SK-N-SH treated with all-trans-retinoic acid at 6 μM for 48 hours (cell line): ENCODE measurements around the gene JAML.

Experiments used
- ATAC-seq: fragments of 200-7000 bp; cut with Tn5 transposase; 3 replicates; pipeline ENCODE4 v1.9.1; 2020; ENCODE audit warnings: mild to moderate bottlenecking, moderate library complexity
- ARNTL ChIP-seq: fragments of 450-650 bp; formaldehyde crosslinking; IDR thresholded peaks from 2 replicates; pipeline ENCODE4 v1.5.0; 2020; ENCODE audit warnings: low read depth, mild to moderate bottlenecking, moderate library complexity, borderline replicate concordance
- CSDC2 ChIP-seq: fragments of 250-450 bp; sonication (Bioruptor Pico); IDR thresholded peaks from 2 replicates; pipeline ENCODE4 v1.5.0; 2020; ENCODE audit warnings: mild to moderate bottlenecking, moderate library complexity
- ESRRG ChIP-seq: fragments of 250-450 bp; sonication (Bioruptor Pico); IDR thresholded peaks from 2 replicates; pipeline ENCODE4 v1.6.1; 2021; ENCODE audit warnings: mild to moderate bottlenecking
- GLIS3 ChIP-seq: fragments of 250-450 bp; sonication (Bioruptor Pico); IDR thresholded peaks from 2 replicates; pipeline ENCODE4 v1.5.0; 2020; ENCODE audit warnings: mild to moderate bottlenecking, moderate library complexity
- ISL1 ChIP-seq: fragments of 250-450 bp; sonication (Bioruptor Pico); IDR thresholded peaks from 2 replicates; pipeline ENCODE4 v2.1.2; 2022; ENCODE audit warnings: mild to moderate bottlenecking, moderate library complexity
- OSR1 ChIP-seq: fragments of 250-450 bp; sonication (Bioruptor Pico); IDR thresholded peaks from 2 replicates; pipeline ENCODE4 v1.8.0; 2022; ENCODE audit warnings: moderate library complexity, mild to moderate bottlenecking, inconsistent platforms
- RARB ChIP-seq: fragments of 250-450 bp; sonication (Bioruptor Pico); IDR thresholded peaks from 2 replicates; pipeline ENCODE4 v1.8.0; 2021; ENCODE audit warnings: mild to moderate bottlenecking, moderate library complexity
- TCF4 ChIP-seq: fragments of 250-450 bp; sonication (Bioruptor Pico); IDR thresholded peaks from 2 replicates; pipeline ENCODE4 v1.8.0; 2021; ENCODE audit warnings: mild to moderate bottlenecking, moderate library complexity, borderline replicate concordance
- TOX ChIP-seq: fragments of 250-450 bp; sonication (Bioruptor Pico); IDR thresholded peaks from 2 replicates; pipeline ENCODE4 v1.8.0; 2021; ENCODE audit warnings: mild to moderate bottlenecking, moderate library complexity, borderline replicate concordance
- ZC3H10 ChIP-seq: fragments of 250-450 bp; sonication (Bioruptor Pico); IDR thresholded peaks from 2 replicates; pipeline ENCODE4 v1.5.1; 2021; ENCODE audit warnings: mild to moderate bottlenecking, moderate library complexity
- ZFP30 ChIP-seq: fragments of 450-650 bp; formaldehyde crosslinking; IDR thresholded peaks from 2 replicates; pipeline ENCODE4 v1.5.0; 2022; ENCODE audit warnings: mild to moderate bottlenecking, moderate library complexity
- ZNF565 ChIP-seq: fragments of 450-650 bp; formaldehyde crosslinking; conservative IDR thresholded peaks from 2 replicates; pipeline ENCODE4 v1.5.0; 2020; ENCODE audit warnings: low read depth, mild to moderate bottlenecking, moderate library complexity
- ZNF70 ChIP-seq: fragments of 450-650 bp; formaldehyde crosslinking; IDR thresholded peaks from 2 replicates; pipeline ENCODE4 v1.5.0; 2020; ENCODE audit warnings: mild to moderate bottlenecking, moderate library complexity
- ZNF8 ChIP-seq: fragments of 450-650 bp; formaldehyde crosslinking; IDR thresholded peaks from 2 replicates; pipeline ENCODE4 v1.5.0; 2020; ENCODE audit warnings: mild to moderate bottlenecking, moderate library complexity
- TF ChIP-seq, protein P1 (sequence below): fragments of 250-450 bp; sonication (Bioruptor Pico); IDR thresholded peaks from 2 replicates; pipeline ENCODE4 v1.5.0; 2020; ENCODE audit warnings: mild to moderate bottlenecking, moderate library complexity
- TF ChIP-seq, protein P2 (sequence below): fragments of 250-450 bp; sonication (Bioruptor Pico); IDR thresholded peaks from 2 replicates; pipeline ENCODE4 v1.8.0; 2020; ENCODE audit warnings: mild to moderate bottlenecking, moderate library complexity, borderline replicate concordance
- TF ChIP-seq, protein P3 (sequence below): fragments of 250-450 bp; sonication (Bioruptor Pico); IDR thresholded peaks from 2 replicates; pipeline ENCODE4 v1.5.1; 2021; ENCODE audit warnings: mild to moderate bottlenecking, moderate library complexity
- TF ChIP-seq, protein P4 (sequence below): fragments of 250-450 bp; sonication (Bioruptor Pico); IDR thresholded peaks from 2 replicates; pipeline ENCODE4 v1.5.1; 2020; ENCODE audit warnings: low read depth, mild to moderate bottlenecking, moderate library complexity

The JAML gene

DNA sequence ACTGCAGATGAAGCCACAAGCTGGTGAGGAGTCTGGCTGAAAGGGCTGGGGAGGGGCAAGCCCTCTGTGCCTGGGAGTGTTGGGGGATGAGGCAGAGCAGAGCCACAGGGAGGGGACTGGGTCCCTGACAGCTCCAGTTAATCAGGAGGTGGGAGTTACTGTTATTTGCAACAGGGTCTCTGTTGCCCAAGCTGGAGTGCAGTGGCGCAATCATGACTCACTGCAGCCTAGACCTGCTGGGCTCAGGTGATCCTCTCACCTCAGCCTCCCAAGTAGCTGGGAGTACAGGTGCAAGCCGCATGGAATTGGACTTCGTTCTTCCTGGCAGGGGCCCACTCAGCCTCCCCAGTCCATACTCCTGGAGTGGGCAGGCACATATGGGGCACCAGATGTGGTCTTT is 56.1 kb downstream of the JAML start:
- no peak for ATAC-seq
- TF ChIP-seq ARNTL (CRISPR knock-in tag): no peak
- TF ChIP-seq, protein P1, sequence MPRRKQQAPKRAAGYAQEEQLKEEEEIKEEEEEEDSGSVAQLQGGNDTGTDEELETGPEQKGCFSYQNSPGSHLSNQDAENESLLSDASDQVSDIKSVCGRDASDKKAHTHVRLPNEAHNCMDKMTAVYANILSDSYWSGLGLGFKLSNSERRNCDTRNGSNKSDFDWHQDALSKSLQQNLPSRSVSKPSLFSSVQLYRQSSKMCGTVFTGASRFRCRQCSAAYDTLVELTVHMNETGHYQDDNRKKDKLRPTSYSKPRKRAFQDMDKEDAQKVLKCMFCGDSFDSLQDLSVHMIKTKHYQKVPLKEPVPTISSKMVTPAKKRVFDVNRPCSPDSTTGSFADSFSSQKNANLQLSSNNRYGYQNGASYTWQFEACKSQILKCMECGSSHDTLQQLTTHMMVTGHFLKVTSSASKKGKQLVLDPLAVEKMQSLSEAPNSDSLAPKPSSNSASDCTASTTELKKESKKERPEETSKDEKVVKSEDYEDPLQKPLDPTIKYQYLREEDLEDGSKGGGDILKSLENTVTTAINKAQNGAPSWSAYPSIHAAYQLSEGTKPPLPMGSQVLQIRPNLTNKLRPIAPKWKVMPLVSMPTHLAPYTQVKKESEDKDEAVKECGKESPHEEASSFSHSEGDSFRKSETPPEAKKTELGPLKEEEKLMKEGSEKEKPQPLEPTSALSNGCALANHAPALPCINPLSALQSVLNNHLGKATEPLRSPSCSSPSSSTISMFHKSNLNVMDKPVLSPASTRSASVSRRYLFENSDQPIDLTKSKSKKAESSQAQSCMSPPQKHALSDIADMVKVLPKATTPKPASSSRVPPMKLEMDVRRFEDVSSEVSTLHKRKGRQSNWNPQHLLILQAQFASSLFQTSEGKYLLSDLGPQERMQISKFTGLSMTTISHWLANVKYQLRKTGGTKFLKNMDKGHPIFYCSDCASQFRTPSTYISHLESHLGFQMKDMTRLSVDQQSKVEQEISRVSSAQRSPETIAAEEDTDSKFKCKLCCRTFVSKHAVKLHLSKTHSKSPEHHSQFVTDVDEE (CRISPR knock-in tag): no peak
- no peak for TF ChIP-seq TCF4 (CRISPR knock-in tag)
- no peak for TF ChIP-seq ZC3H10 (CRISPR knock-in tag)
- no peak for TF ChIP-seq TOX (CRISPR knock-in tag)
- no peak for TF ChIP-seq GLIS3 (CRISPR knock-in tag)
- TF ChIP-seq ZFP30 (CRISPR knock-in tag): no peak
- TF ChIP-seq ZNF70 (CRISPR knock-in tag): no peak
- TF ChIP-seq, protein P2, sequence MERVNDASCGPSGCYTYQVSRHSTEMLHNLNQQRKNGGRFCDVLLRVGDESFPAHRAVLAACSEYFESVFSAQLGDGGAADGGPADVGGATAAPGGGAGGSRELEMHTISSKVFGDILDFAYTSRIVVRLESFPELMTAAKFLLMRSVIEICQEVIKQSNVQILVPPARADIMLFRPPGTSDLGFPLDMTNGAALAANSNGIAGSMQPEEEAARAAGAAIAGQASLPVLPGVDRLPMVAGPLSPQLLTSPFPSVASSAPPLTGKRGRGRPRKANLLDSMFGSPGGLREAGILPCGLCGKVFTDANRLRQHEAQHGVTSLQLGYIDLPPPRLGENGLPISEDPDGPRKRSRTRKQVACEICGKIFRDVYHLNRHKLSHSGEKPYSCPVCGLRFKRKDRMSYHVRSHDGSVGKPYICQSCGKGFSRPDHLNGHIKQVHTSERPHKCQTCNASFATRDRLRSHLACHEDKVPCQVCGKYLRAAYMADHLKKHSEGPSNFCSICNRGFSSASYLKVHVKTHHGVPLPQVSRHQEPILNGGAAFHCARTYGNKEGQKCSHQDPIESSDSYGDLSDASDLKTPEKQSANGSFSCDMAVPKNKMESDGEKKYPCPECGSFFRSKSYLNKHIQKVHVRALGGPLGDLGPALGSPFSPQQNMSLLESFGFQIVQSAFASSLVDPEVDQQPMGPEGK (CRISPR knock-in tag): no peak
- TF ChIP-seq ZNF565 (CRISPR knock-in tag): no peak
- TF ChIP-seq, protein P3, sequence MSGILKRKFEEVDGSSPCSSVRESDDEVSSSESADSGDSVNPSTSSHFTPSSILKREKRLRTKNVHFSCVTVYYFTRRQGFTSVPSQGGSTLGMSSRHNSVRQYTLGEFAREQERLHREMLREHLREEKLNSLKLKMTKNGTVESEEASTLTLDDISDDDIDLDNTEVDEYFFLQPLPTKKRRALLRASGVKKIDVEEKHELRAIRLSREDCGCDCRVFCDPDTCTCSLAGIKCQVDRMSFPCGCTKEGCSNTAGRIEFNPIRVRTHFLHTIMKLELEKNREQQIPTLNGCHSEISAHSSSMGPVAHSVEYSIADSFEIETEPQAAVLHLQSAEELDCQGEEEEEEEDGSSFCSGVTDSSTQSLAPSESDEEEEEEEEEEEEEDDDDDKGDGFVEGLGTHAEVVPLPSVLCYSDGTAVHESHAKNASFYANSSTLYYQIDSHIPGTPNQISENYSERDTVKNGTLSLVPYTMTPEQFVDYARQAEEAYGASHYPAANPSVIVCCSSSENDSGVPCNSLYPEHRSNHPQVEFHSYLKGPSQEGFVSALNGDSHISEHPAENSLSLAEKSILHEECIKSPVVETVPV: no peak

DNA sequence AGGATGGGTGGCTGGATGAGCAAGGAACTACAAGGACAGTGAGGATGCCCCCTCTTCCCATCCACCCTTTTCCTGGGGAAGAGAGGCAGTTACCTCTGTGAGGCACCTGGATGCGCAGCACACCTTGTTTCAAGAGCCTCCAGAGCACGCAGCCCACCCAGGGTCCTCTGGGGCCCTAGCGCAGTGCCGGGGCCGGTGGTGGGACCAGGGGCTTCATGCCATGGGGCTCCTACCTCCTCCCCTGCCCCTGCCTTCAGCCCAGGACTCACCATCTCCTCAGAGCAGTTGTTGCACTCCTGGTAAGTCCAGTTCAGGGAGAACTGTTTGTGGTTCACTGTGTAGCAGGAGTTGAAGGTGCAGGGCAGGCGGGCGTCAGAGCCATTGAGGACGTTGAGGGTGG is 56.5 kb downstream of the JAML start:
- TF ChIP-seq, protein P3: no peak
- TF ChIP-seq ZNF70 (CRISPR knock-in tag) (no peak), RARB (CRISPR knock-in tag) (no peak), TOX (CRISPR knock-in tag) (no peak), ISL1 (CRISPR knock-in tag) (no peak), ZNF565 (CRISPR knock-in tag) (no peak)
- ATAC-seq: no peak

DNA sequence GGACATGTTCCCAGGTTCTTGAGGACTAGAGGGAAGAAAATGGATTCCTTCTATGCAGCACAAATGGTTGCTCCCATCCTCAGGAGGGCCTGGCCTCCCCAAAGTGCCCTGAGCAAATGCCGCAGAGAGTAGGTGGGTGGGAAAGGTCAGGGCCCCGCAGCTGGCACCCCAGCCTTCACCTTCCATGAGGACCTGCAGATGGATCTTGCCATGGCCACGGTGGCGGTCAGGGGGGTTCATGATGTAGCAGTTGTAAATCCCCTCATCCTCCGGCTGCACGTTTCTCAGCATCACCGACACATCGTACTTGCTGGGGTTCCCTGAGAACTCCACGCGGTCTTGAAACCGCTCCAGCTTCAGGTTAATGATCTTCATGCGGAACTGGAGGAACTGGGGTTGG is 56.9 kb downstream of the JAML start:
- TF ChIP-seq ZNF70 (CRISPR knock-in tag): no peak
- TF ChIP-seq ESRRG (CRISPR knock-in tag): no peak
- no peak for TF ChIP-seq RARB (CRISPR knock-in tag)
- TF ChIP-seq, protein P3: no peak
- TF ChIP-seq, protein P2 (CRISPR knock-in tag): no peak
- TF ChIP-seq OSR1 (CRISPR knock-in tag): no peak
- no peak for ATAC-seq

DNA sequence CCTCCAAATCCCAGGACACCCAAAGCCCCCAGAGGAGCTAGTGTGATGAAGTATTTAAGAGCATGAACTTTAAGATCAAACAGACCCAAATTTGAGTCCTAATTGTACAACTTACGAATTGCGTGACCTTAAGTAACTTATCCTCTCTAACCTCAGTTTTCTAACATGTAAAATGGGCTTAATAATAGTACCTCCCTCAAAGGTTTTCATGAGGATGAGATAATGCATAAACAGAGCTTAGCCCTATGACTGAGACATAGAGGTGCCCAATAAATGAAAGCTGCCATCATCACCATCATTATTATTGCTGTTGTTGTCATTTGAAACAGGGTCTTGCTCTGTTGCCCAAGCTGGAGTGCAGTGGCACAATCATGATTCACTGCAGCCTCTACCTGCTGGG is 57.6 kb downstream of the JAML start:
- no peak for ATAC-seq
- TF ChIP-seq GLIS3 (CRISPR knock-in tag) (no peak), RARB (CRISPR knock-in tag) (no peak), ZNF8 (CRISPR knock-in tag) (no peak), TCF4 (CRISPR knock-in tag) (no peak), ESRRG (CRISPR knock-in tag) (no peak), OSR1 (CRISPR knock-in tag) (no peak), ZFP30 (CRISPR knock-in tag) (no peak), CSDC2 (CRISPR knock-in tag) (no peak)
- TF ChIP-seq, protein P4, sequence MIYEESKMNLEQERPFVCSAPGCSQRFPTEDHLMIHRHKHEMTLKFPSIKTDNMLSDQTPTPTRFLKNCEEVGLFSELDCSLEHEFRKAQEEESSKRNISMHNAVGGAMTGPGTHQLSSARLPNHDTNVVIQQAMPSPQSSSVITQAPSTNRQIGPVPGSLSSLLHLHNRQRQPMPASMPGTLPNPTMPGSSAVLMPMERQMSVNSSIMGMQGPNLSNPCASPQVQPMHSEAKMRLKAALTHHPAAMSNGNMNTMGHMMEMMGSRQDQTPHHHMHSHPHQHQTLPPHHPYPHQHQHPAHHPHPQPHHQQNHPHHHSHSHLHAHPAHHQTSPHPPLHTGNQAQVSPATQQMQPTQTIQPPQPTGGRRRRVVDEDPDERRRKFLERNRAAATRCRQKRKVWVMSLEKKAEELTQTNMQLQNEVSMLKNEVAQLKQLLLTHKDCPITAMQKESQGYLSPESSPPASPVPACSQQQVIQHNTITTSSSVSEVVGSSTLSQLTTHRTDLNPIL (CRISPR knock-in tag): no peak
- TF ChIP-seq, protein P2 (CRISPR knock-in tag): no peak
